GM21528 (cell line): Measurements from ENCODE around the gene PPP1R2B.

Source experiments
- ATAC-seq: cut with Tn5 transposase; IDR thresholded peaks from one replicate; pipeline ENCODE4 v1.9.1; 2021; ENCODE audit warnings: mild to moderate bottlenecking, moderate library complexity; ENCODE audit not compliant: unreplicated experiment, low FRiP score

Gene PPP1R2B

DNA sequence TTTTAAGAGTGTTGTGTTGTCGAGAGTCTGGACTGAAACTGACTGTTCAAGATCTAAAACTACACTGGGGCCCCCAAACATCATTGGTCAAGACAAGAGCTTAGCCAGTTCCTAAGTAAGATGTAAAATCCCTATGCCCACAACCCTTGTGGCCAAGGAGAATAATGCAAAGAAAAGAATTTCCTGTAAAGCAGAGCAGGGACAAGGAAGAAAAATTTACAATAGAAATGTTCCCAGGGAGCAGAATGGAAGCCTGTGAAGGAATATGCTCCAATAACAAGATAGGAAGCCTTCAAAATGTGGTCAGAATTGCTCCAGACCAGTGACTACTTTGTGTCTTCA, 20.4 kb downstream of the PPP1R2B start:
- no peak for ATAC-seq

DNA sequence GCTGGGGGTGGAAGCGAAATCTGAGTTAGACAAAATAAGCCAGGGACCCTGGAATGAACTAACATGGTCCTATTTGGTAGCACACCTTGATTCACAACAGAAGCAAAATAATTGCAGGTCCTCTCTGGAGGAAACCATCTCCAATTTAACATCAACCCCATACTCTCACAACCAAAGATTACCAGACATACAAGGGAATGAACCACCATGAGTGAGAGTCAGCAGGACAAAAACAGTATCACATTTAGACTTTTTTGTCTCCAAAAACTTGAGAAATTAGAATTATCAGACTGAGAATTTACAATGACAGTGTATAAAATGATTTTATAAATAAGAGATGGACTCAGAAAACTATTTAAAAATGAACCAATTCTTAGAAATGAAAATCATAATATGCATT, 21.1 kb downstream of the PPP1R2B start:
- ATAC-seq: no peak

DNA sequence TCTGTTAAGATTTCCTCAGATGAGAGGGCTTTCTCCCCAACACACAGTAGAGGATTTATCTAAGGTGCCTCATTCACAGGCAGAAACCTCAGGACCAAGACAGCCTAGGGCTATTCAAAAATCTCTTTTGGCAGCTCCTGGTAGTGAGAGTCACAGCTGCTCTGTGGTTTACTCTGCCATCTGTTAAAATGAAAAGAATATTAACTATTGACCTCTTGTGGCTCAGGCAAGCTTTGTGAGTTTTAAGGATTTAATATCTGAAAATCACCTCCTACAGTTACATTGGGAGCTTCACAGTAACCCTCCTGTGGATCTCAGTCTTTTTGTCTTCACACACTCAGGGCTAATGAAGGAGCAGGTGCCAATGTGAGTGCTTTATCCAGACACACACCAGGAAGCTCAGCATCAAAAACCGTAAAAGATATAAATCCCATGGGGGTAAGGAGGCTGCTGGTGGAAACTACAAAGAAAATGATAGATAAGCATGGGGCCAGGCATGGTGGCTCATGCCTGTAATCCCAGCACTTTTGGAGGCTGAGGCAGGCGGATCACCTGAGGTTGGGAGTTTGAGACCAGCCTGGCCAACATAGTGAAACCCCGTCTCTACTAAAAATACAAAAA, 29.7 kb downstream of the PPP1R2B start:
- peak; percentile 97 for ATAC-seq

DNA sequence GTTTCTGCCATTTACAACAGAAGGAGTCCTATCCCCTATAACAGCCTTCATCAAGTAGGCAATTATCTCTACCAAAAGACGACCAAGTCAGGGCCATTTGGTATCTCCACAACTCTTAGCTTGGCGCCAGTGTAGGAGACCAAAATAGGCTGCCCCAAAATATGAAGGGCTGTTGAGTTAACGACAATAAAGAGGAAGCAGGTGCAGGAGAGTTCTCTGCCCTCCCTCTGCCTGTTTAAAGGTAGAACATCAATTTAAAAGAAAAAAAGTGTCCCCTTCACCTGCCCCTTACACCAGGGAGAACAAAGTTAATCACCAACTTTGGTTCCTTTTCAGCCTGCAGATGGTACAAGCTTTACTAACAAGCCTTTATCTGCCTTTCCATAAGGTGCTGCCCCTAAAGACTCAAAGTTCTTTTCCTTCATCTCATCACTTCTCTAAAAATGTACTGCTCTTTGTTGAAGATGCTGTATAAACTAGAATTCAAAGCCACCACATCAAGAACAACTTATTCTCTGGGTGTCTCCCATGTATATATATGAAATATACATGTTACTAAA, 33.3 kb downstream of the PPP1R2B start:
- no peak for ATAC-seq

DNA sequence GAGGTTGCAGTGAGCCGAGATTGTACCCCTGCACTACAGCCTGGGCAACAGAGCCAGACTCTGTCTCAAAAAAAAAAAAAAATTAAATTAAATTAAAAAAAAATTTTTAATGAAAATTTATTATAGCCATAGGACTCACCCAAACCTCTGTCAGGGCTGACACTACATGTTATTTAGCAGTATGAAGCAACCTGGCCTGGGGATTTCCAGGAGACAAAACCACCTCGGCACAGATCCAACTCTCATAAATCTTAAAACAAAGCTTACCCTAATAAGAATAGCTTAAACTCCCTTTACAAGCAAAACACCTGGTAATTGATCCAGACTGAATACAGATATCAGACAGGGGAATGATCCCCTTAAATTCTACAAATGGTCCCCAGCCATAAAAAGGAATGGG, 38.4 kb downstream of the PPP1R2B start:
- no peak for ATAC-seq

DNA sequence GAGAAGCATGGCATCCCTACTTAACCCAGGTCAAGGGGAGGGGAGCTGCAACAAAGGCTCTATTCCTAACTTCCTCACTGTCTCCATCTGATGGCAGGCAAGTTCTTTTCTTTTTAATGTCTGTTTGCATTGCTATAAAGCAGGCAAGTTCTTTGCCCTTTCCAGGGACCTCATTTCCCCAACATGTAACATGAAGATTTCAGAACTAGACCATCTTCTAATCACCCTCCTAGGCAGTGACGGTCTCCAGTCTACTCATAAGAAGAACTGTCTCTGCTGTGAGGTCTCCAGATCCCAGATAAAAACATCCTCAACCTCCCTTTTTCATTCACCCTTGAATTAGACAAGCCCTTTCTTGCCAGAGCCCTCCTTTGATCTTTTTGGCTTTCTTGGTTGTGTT, 42.1 kb downstream of the PPP1R2B start:
- ATAC-seq: no peak

DNA sequence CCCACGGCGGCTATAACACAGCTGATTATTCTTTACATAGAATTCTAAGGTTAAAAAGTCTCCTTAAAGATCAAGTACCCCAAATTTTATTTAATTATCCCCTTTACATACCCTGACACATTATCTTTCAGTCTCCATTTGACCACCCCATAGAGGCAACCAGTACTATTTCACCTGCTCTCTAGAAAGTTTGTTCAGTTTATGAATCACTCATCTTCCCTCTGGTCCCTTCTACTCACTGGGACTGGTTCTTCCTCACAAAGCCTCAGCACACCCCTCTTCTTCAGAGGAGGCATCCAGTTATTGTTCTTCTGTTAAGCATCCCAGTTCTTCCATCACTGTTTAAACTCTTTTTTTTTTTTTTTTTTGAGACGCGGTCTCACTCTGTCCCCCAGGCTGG, 42.8 kb downstream of the PPP1R2B start:
- ATAC-seq: no peak

DNA sequence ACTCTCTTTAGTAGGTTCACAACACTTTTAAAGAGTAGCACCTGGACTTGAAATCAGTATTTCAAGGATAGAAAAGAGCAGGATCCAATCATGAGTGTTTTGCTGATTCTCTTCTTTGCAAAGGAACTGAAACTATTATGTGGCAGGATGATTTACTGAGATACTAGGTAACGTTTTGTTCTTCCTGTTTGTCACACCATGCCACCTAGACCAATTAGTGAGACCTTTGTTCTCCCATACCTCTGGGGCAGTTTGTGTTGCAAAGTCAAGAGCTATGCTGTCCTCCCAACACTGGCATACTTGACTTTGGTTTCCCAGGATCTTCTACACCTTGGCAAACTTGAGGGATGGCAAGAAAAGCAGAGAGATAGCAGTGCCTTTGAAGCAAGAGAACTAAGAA, 43.4 kb downstream of the PPP1R2B start:
- ATAC-seq: peak; percentile 74

DNA sequence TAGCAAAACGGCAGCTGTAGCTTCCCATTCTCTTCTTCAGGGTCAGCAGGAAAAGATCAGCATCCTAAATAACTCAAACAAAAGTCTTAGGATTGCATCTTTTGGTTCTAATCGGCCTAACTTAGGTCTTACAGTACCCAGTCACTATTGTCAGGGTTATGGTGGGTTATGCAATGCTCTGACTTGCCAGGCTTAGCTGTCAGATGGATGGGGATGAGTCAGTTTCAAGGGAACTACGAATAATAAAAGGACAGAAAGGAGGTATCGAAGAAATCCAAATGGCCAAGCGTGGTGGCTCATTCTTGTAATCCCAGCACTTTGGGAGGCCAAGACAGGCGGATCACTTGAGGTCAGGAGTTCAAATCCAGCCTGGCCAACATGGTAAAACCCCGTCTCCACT, 46.5 kb downstream of the PPP1R2B start:
- no peak for ATAC-seq
